RWPE2 (cell line): ENCODE results near the gene FZR1.

ENCODE experiments used
- ATAC-seq: fragments of 200-7000 bp; cut with Tn5 transposase; 3 replicates; pipeline ENCODE4 v1.9.1; 2021; ENCODE audit warnings: low read depth
- DNase-seq: peaks from one replicate; pipeline ENCODE4 v3.0.0-alpha.2; 2020; ENCODE audit warnings: low spot score
- H3K27ac ChIP-seq: fragments of 450-650 bp; 2 replicates; pipeline ENCODE4 v1.5.1; 2017; ENCODE audit warnings: mild to moderate bottlenecking; ENCODE audit not compliant: poor library complexity, severe bottlenecking
- H3K27me3 ChIP-seq: fragments of 250-450 bp; sonication (Bioruptor Pico); 2 replicates; pipeline ENCODE4 v1.5.1; 2021; ENCODE audit warnings: mild to moderate bottlenecking, moderate library complexity; ENCODE audit not compliant: insufficient read depth, poor library complexity, severe bottlenecking
- H3K36me3 ChIP-seq: fragments of 250-450 bp; sonication (Bioruptor Pico); 2 replicates; pipeline ENCODE4 v1.5.1; 2020; ENCODE audit warnings: low read depth, mild to moderate bottlenecking, moderate library complexity
- H3K4me1 ChIP-seq: fragments of 250-450 bp; sonication (Bioruptor Pico); 2 replicates; pipeline ENCODE4 v1.5.1; 2021; ENCODE audit warnings: mild to moderate bottlenecking, moderate library complexity; ENCODE audit not compliant: insufficient read depth, poor library complexity, severe bottlenecking
- H3K4me3 ChIP-seq: fragments of 250-450 bp; sonication (Bioruptor Pico); 2 replicates; pipeline ENCODE4 v1.5.1; 2021; ENCODE audit warnings: mild to moderate bottlenecking, moderate library complexity; ENCODE audit not compliant: severe bottlenecking
- H3K9me3 ChIP-seq: fragments of 250-450 bp; sonication (Bioruptor Pico); 2 replicates; pipeline ENCODE4 v1.5.1; 2021; ENCODE audit warnings: mild to moderate bottlenecking, moderate library complexity; ENCODE audit not compliant: severe bottlenecking
- TF ChIP-seq, protein P1 (sequence below): fragments of 450-650 bp; IDR thresholded peaks from one replicate; pipeline ENCODE4 v1.5.1; 2017; ENCODE audit warnings: mild to moderate bottlenecking, moderate library complexity; ENCODE audit not compliant: poor library complexity, severe bottlenecking

FZR1 gene

GRCh38 chr19:3575949-3576673 is 70.0 kb downstream of the FZR1 start:
- Histone ChIP-seq H3K27me3 (no peaks in the 10 kb centered on the region), H3K36me3 (peaks cover 15% of the 10 kb centered on the region), H3K4me3 (no peak overlapping the region), H3K9me3 (no peaks in the 10 kb centered on the region), H3K27ac (no peak overlapping the region), H3K4me1 (peaks cover 2% of the 10 kb centered on the region)
- DNase-seq (no peak), ATAC-seq (no peak)
- TF ChIP-seq, protein P1, sequence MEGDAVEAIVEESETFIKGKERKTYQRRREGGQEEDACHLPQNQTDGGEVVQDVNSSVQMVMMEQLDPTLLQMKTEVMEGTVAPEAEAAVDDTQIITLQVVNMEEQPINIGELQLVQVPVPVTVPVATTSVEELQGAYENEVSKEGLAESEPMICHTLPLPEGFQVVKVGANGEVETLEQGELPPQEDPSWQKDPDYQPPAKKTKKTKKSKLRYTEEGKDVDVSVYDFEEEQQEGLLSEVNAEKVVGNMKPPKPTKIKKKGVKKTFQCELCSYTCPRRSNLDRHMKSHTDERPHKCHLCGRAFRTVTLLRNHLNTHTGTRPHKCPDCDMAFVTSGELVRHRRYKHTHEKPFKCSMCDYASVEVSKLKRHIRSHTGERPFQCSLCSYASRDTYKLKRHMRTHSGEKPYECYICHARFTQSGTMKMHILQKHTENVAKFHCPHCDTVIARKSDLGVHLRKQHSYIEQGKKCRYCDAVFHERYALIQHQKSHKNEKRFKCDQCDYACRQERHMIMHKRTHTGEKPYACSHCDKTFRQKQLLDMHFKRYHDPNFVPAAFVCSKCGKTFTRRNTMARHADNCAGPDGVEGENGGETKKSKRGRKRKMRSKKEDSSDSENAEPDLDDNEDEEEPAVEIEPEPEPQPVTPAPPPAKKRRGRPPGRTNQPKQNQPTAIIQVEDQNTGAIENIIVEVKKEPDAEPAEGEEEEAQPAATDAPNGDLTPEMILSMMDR: no peak

DNA sequence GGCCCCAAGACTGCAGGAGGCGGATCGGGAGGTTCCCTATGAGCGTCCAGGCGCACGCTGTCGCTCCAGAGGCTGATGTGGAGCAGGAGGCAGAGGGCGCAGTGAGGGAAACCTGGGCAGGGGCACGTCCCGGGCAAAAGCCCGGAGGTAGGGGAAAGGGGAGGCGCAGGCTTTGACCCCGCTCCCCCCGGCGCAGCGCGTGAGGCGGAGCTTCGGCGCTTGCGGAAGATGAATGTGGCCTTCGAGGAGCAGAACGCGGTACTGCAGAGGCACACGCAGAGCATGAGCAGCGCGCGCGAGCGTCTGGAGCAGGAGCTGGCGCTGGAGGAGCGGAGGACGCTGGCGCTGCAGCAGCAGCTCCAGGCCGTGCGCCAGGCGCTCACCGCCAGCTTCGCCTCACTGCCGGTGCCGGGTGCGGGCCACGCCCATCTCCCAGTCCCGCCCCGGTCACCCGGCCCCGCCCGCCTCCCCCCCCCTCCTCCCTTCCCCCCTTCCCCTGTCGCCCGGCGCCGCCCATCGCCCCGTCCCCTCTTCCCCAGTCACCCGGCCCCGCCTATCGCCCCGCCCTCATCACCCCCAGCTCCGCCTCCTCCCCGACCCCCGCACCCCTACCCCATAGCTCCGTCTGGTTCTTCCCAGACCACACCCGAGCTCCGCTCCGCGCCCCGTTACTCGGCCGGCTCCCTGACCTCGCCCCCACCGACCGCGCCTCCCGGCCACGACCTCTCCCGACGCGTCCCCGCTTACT is 70.8 kb downstream of the FZR1 start:
- TF ChIP-seq, protein P1: no peak
- peaks cover 15% of the 10 kb centered on the region for H3K36me3 ChIP-seq
- no peak for DNase-seq
- no peak overlapping the region for H3K4me3 ChIP-seq
- H3K27ac ChIP-seq: no peak overlapping the region
- no peaks in the 10 kb centered on the region for H3K27me3 ChIP-seq
- peaks cover 2% of the 10 kb centered on the region for H3K4me1 ChIP-seq
- H3K9me3 ChIP-seq: no peaks in the 10 kb centered on the region
- ATAC-seq: no peak

GRCh38 chr19:3577723-3578344 is 71.7 kb downstream of the FZR1 start:
- Histone ChIP-seq H3K4me3 (no peak overlapping the region), H3K9me3 (no peaks in the 10 kb centered on the region), H3K4me1 (no peaks in the 10 kb centered on the region), H3K27me3 (no peaks in the 10 kb centered on the region), H3K27ac (no peak overlapping the region), H3K36me3 (peaks cover 15% of the 10 kb centered on the region)
- TF ChIP-seq, protein P1: no peak
- ATAC-seq: no peak
- no peak for DNase-seq

DNA sequence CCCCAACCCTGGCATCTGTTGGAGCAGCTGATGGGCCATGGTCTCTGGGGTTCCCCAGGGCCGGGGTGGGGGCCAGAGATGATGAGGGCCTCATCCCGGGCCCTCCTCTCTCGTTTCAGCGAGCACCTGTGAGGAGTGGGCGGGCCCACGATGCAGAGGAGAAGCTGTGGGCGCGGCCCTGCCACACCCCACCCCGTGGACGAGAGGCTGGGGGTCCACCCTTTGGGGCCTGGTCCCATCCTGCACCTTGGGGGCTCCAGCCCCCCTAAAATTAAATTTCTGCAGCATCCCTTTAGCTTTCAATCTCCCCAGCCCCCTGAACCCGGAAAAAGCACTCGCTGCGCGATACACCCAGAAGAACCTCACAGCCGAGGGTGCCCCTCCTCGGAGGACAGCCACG is 72.3 kb downstream of the FZR1 start:
- no peaks in the 10 kb centered on the region for H3K27me3 ChIP-seq
- H3K4me3 ChIP-seq: no peak overlapping the region
- H3K27ac ChIP-seq: no peak overlapping the region
- H3K4me1 ChIP-seq: no peaks in the 10 kb centered on the region
- TF ChIP-seq, protein P1: no peak
- H3K9me3 ChIP-seq: no peaks in the 10 kb centered on the region
- H3K36me3 ChIP-seq: peaks cover 15% of the 10 kb centered on the region
- DNase-seq: no peak
- no peak for ATAC-seq
